Mammary epithelial cell (primary cell): ENCODE measurements around the gene MAPK8.

Experiments
- CTCF ChIP-seq, 2 donors: IDR thresholded peaks in 1 of 2; conservative IDR thresholded peaks in 1 of 2; 2 replicates each; pipeline ENCODE4 v1.5.1; 2011 to 2012; ENCODE audit warnings: inconsistent platforms in 2 of 2, low read length in 2 of 2, mild to moderate bottlenecking in 2 of 2, control low read depth in 1 of 2, low read depth in 1 of 2; ENCODE audit not compliant: insufficient read depth in 1 of 2; ENCODE audit errors: extremely low read depth in 1 of 2
- EZH2 ChIP-seq: IDR thresholded peaks from 2 replicates; pipeline ENCODE4 v1.6.1; 2012; ENCODE audit warnings: low read length, inconsistent platforms, borderline replicate concordance

GRCh38 chr10:48485711-48486110 lies 179.2 kb downstream of the MAPK8 start:
- TF ChIP-seq CTCF (conservative IDR thresholded peaks at IDR 0.05 in 1 of 2, IDR thresholded peaks at IDR 0.05 in 1 of 2; ENCODE audit: extremely low read depth in 1 of 2, insufficient read depth in 1 of 2, low read depth in 1 of 2, low read length in 2 of 2) = no peak
- TF ChIP-seq EZH2 = no peak
